Measurements from ENCODE around the gene DAAM2. TPM values are rescaled to one million over a fixed set of nuclear protein-coding genes. Genes with fewer than 3 reads are reported as not detected.

DAAM2 gene
- total RNA-seq: 0.29 and 0.35 TPM in 2 replicates

DNA sequence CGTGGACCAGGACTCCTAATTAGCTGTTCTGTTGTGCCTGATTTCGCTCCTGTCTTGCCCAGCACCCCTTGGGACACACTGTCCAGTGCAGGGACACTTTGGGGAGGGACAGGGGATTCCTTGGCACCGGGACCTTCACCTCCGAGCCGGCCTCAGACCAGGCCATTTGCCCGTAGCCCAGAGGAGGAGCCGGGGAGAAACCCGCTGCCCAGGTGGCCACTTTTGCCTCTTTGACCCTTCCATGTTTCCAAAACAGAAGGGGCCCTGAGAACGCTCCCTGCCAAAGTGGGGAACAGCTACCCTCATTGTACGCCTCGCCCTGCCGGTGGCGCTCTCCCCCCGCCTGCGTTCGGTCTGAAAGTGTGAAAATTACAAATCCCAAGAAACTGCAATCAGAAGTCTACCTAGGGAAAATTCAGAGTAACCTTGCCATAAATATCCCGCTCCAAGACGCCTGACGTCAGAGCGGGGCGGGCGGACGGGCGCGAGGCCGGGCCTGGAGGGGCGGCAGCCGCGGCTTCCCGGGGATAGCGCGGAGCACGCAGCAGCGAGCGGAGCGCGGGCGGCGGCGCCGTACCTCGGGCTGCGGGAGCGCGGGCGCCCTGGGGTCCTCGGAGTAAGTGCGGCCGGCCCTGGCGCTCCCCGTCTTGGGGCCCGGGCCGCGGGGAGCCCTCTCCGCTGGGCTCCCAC is at the start of gene DAAM2:
TSS of gene DAAM2 (plus strand) at position 527 of the 690 bp plus-strand sequence. CDS start 63,927 bp downstream, outside the sequence.

GRCh38 chr6:39934131-39934757 is 142.1 kb downstream of the DAAM2 start, which contains the start of gene MOCS1:
TSS of gene MOCS1 (minus strand) at chr6:39934462. CDS start at chr6:39934417, 45 bp downstream.

Other genes starting within 250 kb of the DAAM2 start
- gene KIF6, start 67.0 kb upstream of the DAAM2 start, total RNA-seq: 0.89 and 1.4 TPM in 2 replicates
- 8.1 and 12.2 TPM in 2 replicates for gene MOCS1, start 142.1 kb downstream of the DAAM2 start, total RNA-seq